Amniotic stem cell (primary cell): ENCODE data around the gene HOXD4.

Source experiments
- DNase-seq: peaks from one replicate; lab custom pipeline; 2025; lab: John Stamatoyannopoulos, UW

Gene HOXD4

DNA sequence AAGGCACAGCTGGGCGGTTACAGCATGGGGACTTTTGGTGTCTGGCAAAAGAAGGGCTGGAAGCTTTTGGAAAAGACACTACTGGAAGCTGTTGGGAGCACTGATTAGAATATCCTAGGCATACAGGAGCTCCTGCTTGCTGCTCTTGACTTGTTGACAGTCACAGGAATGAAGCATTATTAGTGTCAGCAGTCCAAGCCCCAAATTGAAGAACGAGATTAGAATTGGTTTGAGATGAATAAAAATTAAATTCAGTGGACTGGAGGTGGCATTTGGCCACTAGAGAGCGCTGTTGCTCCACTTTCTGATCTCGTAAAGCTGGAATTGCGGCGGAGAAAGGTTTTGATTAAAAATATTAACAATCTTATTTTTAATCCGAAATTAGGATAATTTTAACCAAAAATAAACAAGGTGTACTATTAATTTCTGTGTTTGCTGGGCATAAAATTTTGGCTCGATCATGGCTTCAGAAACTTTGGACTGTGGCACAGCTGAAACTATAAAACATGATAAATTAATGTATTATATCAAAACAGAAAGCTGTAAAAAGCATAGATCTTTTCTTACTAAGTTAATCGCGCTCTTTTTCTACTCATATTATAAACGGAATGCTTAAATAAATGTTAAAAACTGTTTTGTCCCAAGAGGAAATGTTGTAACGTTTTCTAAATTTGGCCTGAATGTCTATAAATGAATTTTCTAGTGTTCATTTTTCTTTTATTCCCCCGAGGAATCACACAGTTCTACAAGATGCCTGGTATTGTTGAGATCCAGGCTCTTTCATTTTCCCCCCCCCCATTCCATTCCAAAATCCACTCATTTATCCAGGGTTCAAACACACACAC is 24.2 kb upstream of the HOXD4 start:
- DNase-seq, result peak; percentile 12

DNA sequence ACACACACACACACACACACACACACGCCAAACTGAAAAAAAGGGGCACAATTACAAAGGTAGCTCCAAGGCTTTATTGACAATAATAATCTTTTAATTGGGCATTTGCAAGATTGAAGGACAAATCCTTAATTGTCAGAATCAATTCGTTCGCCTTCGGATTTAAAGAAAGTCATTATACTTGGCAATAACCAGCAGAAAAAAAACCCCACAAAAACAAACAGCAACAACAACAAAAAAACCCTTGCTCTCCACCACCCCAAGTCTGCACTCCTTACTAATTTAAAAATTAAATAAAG is 23.6 kb upstream of the HOXD4 start:
- DNase-seq, result no peak

DNA sequence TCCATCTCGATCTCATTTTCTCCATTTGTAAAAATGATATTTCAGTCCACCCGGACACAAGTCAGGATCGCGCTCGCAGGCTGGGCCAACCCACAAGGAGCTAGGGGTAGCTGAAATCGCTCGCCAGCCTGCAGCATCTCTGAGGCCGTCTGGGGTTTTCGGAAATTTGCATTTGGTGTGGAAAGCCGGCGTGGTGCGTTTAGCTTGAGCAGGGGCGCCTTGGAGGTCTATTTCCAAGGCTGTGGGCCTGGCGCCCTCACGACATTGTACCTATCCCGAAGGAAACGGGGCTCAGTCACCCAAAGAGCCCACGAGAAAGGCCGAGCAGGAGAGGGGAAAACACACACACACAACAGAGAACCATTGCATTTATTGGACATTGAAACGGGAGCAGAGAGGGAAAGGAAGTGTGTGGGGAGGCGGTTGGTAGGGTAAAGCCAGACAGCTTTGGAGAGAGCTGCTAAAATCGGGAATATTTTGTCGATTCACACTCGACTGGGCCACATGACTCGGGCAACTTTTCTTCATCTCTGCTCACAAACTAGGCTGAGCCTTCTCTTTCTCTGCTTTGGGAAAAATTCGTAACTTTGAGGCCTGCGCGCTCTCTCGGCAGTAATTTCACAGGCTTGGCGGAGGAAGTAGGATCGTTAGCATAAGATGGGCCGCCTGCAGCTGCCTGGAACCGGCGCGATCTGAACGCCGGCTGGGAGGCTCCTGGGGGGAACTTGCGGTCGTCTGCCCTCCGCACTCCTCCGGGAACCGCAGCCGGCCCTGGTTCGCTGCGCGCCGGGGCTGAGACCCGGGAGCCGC is 23.0 kb upstream of the HOXD4 start:
- no peak for DNase-seq

DNA sequence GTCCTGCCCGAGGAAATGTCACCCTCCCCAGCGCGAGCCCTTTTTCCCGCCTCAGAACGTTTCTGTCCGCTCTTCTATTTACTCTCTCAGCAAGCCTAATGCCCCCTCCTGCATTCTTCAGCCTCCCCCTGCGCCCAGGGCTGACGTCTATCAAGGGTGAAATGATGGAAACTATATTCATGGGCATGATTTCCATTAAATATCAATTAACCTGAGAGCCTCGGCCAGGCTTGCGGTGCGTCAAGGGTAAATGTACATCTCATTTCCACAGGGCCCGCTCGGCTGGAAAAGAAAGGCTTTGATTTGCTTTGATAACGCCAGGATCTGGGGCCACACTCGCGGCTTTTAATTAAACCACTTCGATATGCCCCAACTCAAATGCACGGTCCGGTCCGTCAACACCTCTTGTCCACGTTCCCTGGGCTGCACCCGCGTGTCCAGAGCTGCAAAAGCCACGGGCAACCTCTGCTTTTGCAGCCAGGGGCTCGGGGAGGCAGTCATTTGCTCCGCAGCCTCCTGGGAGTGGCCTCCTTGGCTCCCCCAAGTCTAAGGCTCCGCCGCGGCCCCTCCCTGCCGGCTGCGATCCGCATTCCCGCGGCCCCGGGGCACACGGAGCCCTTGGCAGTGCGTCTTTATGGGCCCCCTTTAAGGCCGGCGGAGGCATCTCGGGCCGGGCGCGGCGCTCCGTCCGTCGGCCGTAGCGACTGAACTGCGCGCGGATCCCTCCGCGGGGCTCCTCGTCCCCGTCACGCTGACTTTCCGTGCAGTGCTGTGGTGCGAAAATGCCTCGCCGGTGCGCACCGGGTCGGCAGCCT is 22.2 kb upstream of the HOXD4 start, which contains the start of gene HOXD8:
HOXD8 (plus strand) TSS at position 724 of the 815 bp plus-strand sequence. CDS start 662 bp downstream, outside the sequence.
- no peak for DNase-seq

DNA sequence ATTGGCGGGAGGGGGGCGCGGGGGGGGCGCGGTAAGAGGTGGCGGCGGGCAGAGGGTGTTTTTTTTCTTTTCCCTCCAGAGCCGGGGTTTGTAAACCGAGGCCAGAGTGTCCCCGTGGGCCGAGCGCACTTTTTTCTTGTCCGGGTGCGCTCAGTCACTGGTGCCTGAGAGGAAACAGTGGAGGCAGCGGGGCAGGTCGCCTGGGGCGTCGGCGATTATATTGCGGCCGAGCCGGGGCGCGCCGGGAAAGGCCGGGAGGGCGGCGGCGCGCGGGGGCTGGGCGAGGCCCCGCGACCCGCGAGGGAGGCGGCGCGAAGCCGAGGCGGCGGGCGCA is 21.6 kb upstream of the HOXD4 start:
- no peak for DNase-seq

DNA sequence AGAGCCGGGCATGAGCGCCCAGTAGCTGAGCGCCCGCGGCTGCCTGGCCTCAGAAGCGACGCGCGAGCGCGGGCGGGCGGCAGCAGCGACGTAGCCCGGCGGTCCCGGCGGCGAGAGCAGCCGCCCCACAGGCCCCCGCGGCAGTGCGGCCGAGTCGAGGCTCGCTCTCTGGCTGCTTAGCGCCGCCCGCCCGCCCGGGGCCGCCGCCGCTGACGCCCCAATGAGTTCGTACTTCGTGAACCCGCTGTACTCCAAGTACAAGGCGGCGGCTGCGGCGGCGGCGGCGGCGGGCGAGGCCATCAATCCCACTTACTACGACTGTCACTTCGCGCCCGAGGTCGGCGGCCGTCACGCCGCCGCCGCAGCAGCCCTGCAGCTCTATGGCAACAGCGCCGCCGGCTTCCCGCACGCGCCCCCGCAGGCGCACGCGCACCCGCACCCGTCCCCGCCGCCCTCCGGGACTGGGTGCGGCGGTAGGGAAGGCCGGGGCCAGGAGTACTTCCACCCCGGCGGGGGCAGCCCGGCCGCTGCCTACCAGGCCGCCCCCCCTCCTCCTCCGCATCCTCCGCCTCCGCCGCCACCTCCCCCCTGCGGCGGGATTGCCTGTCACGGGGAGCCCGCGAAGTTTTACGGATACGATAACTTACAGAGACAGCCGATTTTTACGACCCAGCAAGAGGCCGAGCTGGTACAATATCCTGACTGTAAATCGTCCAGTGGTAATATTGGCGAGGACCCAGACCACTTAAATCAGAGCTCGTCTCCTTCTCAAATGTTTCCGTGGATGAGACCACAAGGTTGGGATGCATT is 21.0 kb upstream of the HOXD4 start:
- DNase-seq, result no peak

DNA sequence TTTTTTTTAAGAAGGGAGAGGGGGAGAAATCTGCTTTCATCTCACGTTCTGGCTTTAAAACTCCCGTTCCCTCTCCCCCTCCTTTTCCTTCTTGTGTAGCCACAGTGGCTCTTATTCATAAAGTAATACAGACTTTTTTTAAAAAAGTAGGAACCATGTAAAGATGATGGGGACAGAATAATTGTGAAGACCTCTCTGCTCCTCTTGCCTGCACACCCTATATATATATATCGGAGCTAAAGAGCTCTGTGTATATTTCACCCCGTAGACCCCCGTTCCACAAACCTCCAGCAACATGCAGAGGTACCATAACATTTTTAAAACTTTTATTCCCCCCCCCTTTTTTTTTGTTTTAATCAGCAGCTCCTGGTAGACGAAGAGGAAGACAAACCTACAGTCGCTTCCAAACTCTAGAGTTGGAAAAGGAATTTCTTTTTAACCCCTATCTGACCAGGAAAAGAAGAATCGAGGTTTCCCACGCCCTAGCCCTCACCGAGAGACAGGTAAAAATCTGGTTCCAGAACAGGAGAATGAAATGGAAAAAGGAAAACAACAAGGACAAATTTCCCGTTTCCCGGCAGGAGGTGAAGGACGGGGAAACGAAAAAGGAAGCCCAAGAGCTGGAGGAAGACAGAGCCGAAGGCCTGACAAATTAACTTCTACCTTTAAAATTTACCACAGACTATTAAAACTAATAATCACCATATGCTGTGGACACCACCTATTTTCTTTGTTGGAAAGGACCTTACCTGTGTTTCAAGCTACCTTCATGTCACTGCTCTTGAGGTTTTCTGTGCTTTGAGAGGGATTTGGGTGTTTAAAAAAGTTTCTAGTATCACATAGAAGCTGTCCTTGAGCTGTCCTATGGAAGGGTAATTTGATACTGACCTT is 20.1 kb upstream of the HOXD4 start:
- DNase-seq, result no peak

DNA sequence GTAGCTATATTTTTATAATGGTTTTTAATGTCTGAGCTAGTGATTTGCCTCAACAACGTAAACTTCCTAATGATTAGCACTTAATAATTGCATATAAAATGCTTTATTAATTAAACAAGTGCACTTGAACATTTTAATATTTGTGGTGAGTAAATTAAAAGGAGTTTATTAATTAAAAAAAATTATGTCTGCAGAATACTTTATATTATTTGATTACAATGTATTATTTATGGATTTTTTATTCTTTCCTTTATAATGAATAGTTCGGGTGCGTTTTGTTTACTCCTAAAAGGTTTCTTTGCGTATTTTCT is 19.5 kb upstream of the HOXD4 start:
- DNase-seq, result no peak

DNA sequence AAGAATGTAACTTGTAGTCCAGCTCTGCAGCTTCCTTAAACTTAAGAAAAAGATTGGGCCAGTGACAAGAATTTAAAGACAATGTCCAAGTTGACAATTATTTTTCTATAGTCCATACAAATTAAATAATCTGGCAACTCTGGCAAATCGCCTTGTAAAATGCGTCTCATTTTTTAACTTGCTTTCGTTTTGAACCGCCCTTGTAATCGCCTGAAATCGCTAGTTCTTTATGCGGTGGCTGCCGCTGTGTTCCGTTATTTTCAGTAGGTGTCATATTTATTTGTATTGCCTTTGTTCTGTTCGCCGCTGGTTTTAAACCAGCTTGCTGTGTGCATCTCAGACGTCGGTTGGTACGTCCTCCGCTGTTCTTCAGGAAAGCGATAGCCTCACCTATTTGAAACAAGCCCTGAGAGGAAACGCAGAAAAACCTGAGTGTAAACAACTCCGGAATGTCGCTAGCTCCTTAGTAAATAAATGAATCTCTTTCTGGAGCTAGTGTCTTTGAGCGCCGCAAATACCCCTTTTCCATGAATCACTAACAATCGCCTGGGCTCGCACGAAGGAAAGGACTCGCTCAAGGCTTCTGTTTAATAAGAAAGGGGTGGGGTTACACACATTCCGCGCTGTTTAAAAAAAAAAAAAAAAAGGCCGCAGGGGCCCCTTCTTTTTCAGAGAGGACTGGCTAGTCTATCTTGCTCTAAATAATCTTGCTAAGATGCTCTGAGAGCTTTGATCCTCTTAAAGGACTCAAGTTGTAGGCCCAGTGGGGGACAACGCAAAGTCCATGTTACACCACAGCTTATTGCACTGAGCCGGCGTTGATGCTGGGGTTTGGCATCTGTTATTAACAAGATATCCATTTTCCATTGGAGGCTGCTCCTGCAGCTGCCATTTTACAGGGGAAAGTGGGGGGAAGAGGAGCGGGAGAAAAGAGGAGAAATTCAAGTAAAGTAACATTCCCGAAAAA is 18.9 kb upstream of the HOXD4 start:
- DNase-seq, result no peak

DNA sequence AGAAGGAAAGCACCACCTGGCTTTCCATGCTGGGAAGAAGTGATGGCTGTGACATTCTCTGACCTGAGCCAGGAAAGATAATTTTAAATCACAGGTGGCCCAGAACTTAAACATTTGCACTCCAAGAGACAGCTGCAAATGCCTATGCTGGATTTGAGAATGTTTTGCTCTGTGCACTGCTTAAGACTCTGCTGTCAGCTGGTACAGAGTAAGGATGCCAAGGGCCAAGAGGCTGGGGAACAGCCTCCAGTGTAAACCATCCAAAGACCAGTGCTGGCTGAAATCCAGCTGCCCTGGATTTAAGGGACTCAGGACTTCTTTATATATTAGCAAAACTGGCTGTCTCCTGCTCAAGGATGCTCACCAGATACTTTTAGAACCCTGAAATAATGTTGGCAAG is 18.0 kb upstream of the HOXD4 start:
- no peak for DNase-seq

DNA sequence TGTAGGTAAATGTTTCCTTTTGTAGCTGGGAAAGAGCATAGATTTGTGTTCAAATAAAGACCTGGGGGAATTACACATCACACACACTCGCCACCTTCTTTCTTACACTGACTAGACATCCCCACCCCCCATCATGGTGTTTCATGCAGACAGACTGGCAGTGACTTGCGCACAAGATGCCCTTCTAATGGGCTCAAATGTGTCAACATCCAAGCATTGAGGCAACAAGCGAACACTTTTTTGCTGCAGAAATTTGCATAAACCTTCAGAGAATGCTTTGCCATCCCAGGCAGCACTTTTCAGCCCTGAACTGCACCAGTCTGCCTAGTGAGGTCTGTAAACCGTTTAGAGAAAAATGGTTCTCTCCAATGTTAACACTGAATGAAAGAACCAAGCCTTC is 17.3 kb upstream of the HOXD4 start:
- no peak for DNase-seq

DNA sequence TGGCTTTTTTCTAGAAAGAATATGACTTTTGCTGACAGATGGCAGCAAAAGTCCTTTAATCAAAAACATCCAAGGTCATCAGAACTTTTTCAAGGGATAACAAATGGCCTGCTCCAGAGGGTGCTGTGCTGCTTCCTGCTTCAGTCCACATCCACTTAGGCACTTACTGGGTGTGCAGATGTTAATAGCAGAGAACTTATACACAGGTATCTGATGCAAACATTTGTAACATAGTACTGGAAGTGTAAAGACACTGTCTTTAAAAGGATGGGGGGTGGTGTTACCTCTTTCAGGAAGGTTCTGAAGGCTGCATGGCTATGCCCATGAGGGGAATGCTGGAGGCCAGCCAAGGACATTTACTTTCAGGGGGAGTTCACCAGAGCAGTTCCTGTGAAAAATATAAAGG is 16.3 kb upstream of the HOXD4 start:
- DNase-seq, result no peak

DNA sequence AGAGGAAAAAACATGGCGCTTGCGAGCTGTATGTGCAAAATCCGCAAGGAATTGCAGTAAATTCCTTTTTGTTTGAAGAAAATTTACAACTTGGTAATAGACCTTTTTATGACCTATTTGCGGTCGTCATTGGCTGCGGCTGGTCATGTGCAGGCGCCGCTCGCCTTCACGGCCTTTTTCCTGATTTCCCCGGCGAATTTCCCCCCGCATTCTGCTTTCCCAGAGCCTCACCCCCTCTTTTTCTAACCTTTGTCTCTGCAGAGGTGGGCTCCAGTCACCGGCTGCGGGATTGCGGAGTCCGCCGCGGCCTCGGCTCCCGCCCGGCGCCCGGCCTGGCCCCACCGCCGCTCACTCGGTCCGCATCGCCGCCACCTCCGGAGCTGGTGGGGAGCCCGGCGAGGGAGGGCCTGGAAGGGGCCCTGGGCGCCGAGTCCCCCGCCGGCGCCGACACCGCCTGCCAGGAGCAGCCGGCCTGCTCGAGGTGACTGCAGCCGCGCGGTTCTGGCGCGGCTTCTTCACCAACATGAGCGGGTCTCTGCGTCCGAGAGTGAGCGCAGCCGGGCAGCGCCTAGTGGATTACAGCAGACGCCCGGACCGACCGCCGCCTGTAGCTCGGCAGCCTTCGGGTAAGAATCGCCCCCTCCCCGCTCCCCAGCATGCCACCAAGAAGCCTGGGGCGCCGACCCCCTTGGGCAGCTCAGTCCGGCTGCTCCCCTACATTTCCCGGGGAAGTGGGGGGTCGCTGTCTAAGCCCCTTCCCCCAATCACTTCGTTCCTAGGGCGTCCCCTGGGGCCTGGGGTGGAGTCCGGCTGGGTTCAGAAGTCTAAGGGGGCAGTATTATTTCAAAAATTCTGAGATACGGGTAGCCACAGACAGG is 14.7 kb upstream of the HOXD4 start:
- no peak for DNase-seq

DNA sequence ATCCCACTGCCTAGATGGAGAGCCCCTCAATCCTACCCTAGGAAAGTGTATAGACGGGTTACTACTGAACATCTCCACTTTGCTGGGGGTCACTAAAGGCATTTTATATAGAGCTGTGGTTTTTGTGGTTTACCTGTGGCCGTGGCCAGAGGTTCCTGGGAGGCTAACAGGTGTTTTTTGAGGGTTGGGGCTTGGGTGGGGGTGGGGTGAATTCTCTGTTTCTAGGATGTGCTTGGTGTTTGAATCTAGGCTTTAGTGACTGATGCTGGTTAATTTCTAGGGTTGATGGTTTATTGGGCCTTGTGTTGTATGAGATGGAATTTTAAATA is 14.1 kb upstream of the HOXD4 start:
- no peak for DNase-seq

DNA sequence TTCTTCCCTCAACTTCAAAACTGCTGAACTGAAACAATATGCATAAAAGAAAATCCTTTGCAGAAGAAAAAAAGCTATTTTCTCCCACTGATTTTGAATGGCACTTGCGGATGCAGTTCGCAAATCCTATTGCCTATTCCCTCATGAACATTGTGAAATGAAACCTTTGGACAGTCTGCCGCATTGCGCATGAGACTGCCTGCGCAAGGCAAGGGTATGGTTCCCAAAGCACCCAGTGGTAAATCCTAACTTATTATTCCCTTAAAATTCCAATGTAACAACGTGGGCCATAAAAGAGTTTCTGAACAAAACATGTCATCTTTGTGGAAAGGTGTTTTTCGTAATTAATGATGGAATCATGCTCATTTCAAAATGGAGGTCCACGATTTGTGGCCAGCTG is 13.4 kb upstream of the HOXD4 start:
- DNase-seq, result no peak

DNA sequence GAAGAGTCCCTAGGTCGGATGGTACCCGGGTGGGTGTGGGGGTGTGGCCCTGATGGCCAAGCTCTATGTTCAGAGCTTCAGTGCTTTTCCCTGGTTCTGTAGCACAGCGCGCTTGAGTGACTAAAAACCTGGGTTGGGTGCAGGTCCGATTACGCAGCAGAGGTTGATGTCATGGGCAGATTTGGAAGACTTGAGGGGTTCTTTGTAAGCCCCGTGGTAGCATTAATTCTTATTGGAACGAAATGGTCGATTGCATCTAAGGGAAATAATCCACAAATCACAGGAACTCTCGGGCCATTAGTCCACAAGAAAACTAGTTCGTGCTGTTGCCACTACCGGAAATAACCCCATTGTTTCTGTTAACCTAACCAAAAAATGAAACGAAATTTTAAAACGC is 12.8 kb upstream of the HOXD4 start:
- DNase-seq, result no peak

DNA sequence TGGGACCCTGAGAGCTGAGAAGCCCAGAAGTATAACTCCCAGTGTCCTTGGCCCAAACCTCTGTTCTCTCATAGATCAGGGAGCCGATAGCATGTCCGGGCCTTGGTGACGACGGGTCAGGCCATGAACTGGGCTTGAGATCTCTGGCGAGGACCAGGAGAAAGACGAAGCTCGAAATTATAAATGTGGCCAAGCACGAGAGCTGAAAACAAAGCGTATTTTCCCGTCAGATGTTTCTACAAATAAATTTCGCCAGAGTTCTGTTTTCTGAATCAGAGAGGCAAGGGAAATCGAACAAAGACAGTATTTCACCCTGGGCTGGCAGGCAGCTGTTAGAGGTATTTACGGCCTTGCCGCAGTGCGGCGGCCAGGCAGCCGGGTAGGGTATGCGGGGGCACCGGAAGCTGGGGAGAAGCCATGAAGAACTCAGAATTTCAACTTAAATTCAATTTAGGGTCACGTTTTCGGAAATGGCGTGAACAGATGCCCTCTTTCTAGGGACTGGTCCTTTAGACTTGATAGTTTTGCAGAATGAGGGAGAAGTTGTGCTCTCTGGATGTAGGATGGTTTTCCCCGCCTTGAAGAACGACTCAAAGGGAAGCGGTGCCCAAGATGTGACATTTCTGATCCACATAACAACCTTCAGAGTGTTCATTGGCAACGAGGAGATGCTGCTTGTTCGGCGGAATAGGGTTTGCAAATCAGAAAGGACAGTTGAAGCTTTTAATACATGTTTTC is 12.3 kb upstream of the HOXD4 start:
- DNase-seq, result no peak
